Measurements from ENCODE around the gene WDR53.
"Not testable (repeated sequence)": the region's sequence is repeated elsewhere in the genome, so short reads cannot be mapped to it uniquely, and the experiment has no call there.

WDR53 gene

DNA sequence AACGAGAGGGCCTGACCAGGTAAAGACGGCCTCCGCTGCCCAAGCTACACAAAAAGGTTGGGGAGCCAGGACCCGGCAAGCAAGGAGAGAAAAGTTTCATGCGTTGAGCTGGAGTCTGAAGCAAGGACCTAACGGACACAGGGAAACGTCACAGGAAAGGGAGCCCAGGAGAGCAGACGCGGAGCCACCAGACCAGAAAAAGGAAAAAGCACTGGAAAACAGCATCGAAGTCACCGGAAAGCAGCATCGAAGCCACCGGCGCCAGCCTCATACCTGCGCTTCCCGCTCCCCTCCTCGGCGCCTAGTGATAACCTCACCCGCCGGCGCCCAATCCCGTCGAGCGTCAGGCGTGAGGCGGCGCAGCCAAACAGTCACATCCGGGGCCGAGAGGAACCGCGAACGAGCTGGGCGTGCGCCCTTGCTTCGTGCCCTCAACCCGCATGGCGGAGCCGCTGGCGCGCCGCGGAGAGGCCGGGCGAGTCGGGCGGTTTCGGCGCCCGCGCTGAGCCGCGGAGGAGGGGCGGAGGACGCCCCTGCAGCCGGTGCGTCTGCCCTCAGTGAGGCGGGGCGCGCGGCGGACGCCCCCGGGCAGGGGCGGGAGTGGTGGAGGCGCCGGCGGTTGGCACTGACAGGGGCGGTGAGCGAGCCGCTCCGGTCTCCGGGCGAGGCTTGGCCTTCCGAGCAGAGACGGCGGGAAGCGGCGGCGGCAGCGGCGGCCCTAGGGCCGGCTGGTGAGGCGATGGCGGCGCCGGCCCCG, at the start of gene WDR53, which contains the start of gene FBXO45:
TSS of gene WDR53 (minus strand) at position 309 of the 757 bp plus-strand sequence. CDS start 7,079 bp downstream, outside the sequence.
TSS of gene FBXO45 (plus strand) at position 415 of the 757 bp plus-strand sequence. CDS start at position 740, 325 bp downstream.
- DNase-seq (ENCODE audit: low spot score): peak; percentile 96

DNA sequence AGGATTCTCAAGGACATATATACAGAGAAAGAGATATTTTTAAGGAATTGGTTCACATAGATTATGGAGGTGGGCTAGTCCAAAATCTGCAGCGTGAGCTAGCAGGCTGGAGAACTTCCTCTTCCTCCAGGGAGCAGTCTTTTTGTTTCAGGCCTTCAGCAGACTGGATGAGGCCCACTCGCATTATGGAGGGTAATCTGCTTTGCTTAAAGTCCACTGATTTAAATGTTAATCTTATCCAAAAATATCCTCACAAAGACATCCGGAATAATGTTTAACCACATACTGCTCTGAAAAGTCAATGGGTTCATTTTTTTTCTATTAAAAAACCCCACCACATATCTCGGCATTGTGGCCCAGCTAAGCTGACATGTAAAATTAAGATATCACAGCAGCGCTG, 48.9 kb upstream of the WDR53 start:
- no peak for DNase-seq (ENCODE audit: low spot score)

DNA sequence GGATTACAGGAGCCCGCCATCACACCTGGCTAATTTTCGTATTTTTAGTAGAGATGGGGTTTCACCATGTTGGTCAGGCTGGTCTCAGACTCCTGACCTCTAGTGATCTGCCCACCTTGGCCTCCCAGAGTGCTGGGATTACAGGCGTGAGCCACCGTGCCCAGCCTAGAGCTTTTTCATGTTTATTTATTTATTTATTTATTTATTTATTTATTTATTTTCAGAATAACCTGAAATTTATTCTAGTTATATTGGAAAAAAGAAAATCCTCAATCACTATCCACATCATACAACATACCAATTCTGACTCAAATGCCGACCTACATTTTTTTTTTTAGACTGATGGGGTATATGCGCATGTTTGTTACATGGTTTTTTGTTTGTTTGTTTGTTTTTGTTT, 46.9 kb upstream of the WDR53 start:
- DNase-seq (ENCODE audit: low spot score): not testable (repeated sequence)

DNA sequence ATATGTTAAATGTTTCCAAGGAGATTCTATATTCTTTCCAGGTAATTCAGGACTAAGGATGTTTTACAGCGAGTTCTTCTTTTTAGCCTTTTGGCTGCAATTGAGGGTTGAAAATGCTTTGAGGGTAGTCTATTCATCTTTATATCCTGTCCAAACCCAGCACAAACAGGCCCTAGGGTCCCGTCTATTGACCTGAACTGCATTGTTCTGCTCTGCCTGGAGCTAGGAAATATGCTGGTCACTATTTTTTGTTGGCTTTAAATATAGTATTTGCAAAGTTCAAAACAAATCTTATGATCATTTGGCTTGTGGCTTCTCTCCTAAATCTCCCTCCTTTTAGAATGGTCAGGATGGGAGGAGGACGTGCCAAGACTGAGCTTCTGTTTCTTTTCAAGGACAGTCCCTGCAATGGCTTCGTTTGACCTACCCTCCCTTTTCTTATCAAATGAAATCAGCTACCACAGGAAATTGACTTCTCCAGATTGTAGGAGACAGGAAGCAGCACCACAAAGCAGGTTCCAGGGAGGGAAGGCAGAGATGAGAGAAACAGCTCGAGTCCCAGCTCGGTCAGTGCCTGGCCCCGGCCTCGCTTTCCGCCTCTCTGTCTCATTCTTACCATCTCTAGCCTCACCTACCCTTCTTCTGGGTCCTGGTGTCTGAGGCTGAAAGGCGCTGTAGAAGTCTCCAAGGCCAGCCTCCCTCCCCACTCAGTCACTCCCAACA, 43.6 kb upstream of the WDR53 start:
- DNase-seq (ENCODE audit: low spot score): no peak

DNA sequence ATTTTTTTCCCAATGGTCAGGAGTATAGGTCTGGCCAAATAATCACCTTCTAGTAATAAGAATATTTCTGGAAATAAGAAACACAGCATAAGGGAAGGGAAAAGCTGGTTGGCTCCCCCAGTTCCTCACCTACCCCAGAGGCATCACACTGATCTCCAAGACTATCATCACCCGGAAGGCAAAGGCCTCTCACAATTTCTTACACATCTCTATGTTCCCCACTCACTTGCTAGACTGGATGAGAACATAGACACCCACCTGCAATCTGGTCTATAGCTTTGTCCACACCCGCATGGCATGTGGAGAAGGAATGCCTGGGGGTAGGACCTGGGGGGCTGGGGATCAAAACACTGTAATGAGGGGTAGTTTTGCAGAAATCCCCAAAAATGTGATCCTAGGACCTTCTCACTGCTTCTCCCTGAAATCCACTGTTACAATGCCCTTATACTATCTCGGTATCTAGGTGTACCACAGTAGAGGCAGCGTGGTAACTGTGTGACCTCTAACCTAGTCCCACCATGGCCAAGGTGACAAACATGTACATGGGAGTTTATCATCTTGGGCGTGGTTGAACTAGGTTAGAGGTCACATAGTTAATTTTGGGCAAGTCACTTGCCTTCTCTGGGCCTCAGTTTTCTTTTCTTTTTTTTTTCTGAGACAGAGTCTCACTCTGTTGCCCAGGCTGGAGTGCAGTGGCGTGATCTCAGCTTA, 41.6 kb upstream of the WDR53 start:
- no peak for DNase-seq (ENCODE audit: low spot score)

DNA sequence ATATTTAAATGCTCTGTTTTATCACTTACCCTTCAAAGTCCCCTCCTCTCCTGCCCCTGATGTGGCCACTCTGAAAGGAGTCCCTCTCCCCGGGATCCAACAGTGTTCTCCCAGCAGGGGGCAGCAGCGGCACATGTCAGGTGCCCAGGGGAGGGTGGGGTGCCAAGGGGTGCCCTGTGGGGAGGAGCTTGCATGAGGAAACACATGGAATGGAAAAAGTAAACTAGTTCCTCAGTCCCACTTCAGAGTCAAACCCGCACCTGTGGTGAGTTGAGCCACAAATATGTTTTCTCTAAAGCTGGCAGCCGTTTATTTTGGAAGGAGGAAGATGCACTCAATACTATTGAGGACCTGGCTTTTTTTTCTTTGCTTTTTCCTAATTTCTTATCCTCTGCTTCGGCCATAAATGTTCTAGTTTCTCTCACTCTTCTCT, 41.0 kb upstream of the WDR53 start:
- peak; percentile 88 for DNase-seq (ENCODE audit: low spot score)

DNA sequence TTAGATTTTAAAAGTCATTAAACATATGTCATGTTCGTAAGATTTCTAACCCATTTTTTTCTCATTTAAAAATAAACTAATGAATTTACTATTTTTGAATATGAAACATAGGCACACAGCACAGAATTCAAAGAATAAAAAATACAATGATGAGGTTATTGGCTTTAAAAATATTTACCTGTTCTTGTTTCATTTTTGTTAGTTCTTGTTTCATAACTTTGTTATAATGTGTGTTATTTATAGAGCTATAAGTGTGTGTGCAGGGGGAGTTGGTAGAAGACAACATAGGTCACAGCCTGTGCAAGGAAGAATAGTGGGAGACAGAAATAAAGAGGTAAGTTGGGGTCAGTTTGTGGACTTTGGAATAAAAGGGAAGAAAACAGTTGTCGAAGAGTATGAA, 40.3 kb upstream of the WDR53 start:
- DNase-seq (ENCODE audit: low spot score): no peak

DNA sequence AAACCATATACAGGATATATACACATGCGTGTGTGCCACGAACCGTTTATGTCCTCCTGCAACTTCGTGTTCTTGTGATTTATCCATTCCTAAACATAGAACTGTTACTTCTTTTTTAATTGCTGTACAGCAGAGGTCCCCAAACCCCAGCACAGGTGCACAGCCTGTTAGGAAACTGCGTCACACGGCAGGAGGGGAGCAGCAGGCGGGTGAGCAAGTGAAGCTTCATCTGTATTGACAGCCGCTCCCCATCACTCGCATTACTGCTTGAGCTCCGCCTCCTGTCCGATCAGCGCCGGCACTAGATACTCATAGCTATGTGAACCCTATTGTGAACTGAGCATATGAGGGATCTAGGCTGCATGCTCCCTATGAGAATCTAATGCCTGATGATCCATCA, 36.2 kb upstream of the WDR53 start:
- no peak for DNase-seq (ENCODE audit: low spot score)

DNA sequence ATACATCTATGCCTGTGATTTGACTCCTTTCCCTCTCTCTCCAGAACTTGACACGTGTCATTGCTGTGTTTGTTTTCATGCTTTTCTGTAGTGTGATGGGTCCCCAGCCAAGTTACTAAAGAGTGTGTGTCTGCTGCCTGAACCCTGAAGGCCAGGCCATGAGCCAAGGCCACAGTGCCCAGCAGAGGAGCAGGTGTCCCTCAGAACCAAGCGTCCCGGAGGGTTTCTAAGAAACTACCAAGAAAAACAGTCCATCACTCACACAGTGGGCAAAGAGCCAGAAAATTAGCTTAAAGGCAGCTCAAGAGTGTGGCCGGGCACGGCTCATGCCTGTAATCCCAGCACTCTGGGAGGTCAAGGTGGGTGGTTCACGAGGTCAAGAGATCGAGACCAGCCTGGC, 35.3 kb upstream of the WDR53 start:
- DNase-seq (ENCODE audit: low spot score): no peak

DNA sequence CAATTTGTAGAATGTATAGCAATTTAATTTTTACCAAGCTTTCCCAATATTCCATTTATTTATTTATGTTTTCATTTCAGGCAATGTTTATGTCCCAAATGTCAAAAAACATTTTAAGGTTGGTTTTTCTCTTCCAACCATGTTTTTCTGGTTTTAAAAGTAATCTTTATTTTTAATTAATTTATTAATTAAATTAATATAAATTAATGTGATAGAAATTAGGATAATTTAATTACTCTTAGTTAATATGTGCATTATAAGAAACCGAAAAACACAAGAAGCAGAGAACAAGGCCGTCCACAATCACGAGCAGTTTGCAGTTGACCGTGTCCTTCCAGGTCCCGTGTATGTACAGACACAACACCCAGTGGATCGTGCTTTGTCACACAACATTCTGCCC, 34.3 kb upstream of the WDR53 start:
- DNase-seq (ENCODE audit: low spot score): no peak

DNA sequence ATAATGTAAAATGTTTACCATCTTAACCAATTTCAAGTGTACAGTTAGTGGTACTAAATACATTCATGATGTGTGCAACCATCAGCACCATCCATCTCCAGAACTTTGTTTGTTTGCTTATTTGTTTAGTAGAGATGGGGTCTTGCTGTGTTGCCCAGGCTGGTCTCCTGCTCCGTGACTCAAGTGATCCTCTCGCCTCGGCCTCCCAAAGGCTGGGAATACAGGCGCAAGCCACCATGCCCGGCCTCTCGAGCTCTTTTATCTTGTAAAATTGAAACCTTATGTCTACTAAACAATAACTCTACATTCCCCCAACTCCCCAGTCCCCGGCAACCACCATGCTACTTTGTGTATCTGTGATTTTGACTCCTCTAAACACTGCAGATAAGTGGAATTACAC, 32.0 kb upstream of the WDR53 start:
- no peak for DNase-seq (ENCODE audit: low spot score)

DNA sequence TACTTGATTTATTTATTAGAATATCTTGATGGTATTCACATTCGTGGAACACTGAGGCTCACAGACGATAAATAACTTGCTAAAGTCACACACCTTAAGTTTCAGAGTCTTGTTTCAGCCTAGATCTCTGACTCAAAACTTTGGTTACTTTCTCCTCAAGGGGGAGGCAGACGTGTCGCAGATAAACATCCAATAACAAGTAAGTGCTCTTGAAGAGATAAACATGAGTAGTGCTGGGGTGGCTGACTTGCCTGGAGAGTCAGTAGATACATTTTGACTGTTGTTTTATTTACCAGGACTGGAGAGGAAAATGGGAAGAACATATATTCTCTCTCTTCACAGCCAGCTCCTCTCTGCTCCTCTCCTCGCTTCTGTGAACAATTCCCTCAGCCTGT, 31.4 kb upstream of the WDR53 start:
- no peak for DNase-seq (ENCODE audit: low spot score)

DNA sequence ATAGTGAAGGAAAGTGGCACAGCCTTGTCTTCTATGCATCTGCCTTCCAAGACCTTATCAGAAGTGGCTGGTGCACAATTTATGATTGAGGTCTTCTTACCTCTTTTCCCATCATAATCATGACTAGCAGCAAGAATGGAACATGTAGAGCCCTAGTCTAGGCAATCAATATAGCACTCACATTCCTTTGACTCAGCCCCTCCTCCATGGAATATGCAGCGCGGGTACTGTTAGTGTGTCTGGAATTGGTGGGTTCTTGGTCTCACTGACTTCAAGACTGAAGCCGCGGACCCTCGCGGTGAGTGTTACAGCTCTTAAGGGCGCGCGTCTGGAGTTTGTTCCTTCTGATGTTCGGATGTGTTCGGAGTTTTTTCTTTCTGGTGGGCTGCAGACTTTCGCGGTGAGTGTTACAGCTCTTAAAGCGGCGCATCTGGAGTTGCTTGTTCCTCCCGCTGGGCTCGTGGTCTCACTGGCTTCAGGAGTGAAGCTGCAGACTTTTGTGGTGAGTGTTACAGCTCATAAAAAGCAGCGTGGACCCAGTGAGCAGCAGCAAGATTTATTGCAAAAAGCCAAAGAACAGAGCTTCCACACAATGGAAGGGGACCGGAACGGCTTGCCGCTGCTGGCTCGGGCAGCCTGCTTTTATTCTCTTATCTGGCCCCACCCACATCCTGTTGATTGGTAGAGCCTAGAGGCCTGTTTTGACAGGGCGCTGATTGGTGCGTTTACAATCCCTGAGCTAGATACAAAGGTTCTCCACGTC, 29.8 kb upstream of the WDR53 start:
- DNase-seq (ENCODE audit: low spot score): not testable (repeated sequence)

DNA sequence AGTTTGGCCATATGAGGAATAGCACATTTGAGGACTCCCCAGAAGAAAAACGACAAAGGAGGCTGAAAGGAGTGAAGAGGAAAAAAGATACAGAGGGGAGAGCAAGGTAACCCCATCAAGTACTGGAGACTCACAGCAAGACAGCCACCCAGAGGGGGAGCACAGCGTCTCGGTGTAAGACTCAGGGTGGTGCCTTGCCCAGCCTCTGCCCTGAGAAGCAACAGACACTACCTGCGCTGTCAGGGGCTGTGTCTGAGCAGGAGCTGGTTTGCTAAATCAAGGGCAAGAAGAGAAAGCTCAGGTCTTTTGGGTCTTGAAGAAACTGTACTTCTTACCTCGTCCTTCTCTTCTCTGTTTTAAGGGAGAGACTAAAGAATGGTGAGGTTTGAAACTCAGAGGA, 28.0 kb upstream of the WDR53 start:
- DNase-seq (ENCODE audit: low spot score): no peak

DNA sequence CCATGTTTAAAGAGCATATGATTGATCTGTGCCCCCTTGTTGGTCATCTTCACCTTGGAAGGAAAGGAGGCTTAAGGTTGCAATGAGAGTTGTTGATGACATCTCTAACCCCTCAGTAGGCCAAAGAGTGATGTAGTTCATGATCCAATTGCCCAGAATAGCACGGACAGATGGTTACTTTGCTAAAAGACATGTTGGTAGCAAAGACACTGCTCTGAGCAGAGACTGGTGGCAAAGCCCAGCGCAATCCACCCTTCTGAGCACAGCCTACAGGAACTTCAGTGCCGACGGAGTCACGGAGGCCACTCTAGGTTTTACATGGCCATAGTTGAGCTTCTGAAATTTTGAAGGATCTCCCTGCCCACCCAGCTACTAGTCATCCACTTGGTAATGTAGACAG, 21.9 kb upstream of the WDR53 start:
- no peak for DNase-seq (ENCODE audit: low spot score)

DNA sequence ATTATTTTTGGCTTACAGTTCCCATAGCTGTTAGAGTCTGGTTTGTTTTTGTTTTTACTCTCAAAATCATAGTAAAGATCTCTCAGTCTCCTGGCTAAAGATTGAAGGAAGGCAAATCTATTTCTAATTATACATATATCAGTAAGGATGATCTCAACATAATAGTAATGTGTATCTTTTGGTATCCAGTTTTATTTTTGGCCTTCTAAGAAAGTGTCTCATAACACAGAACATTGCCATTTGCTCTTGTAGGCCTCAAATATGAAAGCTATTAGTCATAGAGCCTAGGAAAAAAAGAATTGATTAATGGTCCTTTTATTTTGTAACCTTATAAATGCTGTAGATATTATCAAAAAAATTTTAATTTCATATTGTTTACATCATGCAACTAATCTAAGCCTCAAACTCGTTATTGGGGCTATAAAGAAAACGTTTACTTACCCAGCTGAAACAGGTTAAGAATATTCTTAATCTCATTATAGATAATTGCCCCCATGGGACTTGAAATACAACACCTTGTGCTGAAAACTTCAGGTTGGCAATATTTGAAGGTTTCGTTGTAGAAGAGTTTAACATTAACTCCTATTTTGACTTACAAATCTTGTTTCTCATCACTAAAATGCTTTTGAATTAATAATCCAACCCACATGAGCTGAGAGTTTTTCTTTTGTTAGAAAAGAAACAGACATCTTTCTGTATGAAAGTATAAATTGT, 16.8 kb upstream of the WDR53 start:
- DNase-seq (ENCODE audit: low spot score): no peak

DNA sequence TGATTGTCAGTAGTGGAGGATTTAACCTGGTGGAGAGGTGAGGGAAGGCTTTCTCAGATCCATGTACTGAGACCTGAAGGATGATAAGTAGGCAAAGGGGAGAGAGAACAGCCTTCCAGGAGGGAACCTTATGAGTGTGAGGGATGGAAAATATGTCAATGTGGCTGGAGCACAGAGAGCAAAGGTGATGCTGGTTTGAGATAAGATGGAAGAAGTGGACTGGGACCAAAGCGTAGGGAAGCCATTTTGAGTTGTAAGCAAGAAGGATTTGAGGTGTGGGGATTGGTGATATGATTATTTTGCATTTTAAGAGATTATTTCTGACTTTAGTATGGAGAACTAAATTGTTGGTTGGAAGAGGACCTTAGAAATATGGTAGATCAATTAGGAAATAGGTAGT, 4.0 kb upstream of the WDR53 start:
- no peak for DNase-seq (ENCODE audit: low spot score)

DNA sequence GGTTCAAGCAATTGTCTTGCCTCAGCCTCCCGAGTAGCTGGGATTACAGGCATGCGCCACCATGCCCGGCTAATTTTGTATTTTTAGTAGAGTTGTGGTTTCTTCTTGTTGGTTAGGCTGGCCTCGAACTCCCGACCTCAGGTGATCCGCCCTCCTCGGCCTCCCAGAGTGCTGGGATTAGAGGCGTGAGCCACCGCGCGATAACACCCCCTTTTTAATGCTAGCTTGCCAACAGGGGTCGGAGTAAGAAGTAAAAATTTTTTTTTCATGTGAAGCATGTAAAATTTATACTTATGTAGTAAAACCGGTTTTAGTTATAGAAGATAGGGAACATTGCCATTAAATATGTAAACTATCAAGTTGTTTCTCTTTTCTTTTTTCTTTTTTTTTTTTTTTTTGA, 2.0 kb upstream of the WDR53 start:
- DNase-seq (ENCODE audit: low spot score): not testable (repeated sequence)

DNA sequence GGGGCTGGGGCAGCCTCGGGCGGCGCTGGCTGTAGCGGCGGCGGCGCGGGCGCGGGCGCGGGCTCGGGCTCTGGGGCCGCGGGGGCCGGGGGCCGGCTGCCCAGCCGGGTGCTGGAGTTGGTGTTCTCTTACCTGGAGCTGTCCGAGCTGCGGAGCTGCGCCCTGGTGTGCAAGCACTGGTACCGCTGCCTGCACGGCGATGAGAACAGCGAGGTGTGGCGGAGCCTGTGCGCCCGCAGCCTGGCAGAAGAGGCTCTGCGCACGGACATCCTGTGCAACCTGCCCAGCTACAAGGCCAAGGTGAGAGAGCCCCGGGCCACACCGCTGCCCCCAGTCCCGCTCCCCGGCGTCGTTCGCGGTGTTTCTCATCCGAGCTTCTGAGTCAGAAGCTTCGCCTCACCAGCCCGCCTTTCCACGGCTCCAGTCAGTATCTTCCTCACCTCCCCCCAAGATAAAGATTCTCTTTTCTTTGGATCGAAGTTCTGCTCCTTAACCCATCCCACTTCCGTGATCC, 706 bp upstream of the WDR53 start:
- DNase-seq (ENCODE audit: low spot score): peak; percentile 32

DNA sequence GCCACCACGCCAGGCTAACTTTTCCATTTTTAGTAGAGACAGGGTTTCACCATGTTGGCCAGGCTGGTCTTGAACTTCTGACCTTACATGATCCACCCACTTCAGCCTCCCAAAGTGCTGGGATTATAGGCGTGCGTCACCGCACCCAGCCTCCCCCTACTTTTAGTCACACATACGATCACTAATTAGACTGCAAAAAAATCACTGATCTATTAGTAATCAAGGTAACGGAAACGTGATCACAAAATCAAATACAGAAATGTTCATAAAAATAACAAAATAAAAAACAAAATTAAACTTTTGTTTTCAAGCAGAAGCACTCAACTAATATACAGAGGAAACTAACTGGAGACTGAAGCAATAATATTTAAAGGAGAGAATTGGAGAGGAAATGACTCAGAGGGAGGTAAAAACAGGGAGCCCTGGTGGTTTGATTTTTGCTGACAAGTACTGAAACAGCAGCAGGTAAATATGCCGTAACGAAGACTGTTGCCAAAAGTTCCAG, 4.6 kb downstream of the WDR53 start:
- no peak for DNase-seq (ENCODE audit: low spot score)

DNA sequence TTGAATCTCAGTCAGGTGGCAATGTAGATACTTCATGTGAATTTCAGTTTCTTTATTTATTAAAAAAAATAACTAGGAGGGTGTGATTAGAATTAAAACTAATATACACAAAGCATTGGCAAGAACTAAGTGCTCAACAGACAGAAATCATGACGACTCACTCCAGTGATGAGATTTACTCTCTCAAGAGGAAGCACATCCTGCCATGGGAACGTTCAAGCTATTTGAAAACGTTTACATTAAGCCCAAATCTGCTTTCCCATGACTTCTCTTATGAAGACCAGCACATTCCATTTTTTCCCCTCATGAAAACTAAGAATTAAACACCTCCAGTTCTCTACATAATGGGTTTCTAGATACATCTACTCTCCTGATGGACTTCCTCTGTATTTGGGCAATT, 8.5 kb downstream of the WDR53 start:
- no peak for DNase-seq (ENCODE audit: low spot score)
